ENCODE measurements around the gene ACACA.

- TF ChIP-seq POLR2A (IDR thresholded peaks at IDR 0.05; ENCODE audit: low read length) (no peak), GATA1 (IDR thresholded peaks at IDR 0.05; ENCODE audit: low read depth, low read length) (no peak)
These were observed 166.3 kb downstream of the ACACA start for GRCh38 chr17:37240381-37240780.
